ENCODE measurements around the gene ARPC5L.
"Not testable (repeated sequence)": the region's sequence is repeated elsewhere in the genome, so short reads cannot be mapped to it uniquely, and the experiment has no call there.

The ARPC5L gene

GRCh38 chr9:124831642-124832364 lies 30.1 kb upstream of the ARPC5L start:
- in situ Hi-C loops (cut with HindIII; ENCODE audit: low sequenced_read_pairs) = no loop called here
- TF ChIP-seq CTCF (IDR thresholded peaks at IDR 0.05; ENCODE audit: low read depth, low read length, missing control alignments) = no peak
- no peak overlapping the region for H3K4me3 ChIP-seq (ENCODE audit: low read depth, low read length)

GRCh38 chr9:124834591-124834990 lies 27.3 kb upstream of the ARPC5L start:
- H3K4me3 ChIP-seq (ENCODE audit: low read depth, low read length) = no peak overlapping the region
- in situ Hi-C loops (cut with HindIII; ENCODE audit: low sequenced_read_pairs) = no loop called here
- no peak for DNase-seq (ENCODE audit: low read depth)
- TF ChIP-seq CTCF (IDR thresholded peaks at IDR 0.05; ENCODE audit: low read depth, low read length, missing control alignments) = no peak

More at GRCh38 chr9:124831642-124832364, 30.1 kb upstream of the ARPC5L start:
- no peak for DNase-seq (ENCODE audit: low read depth)

DNA sequence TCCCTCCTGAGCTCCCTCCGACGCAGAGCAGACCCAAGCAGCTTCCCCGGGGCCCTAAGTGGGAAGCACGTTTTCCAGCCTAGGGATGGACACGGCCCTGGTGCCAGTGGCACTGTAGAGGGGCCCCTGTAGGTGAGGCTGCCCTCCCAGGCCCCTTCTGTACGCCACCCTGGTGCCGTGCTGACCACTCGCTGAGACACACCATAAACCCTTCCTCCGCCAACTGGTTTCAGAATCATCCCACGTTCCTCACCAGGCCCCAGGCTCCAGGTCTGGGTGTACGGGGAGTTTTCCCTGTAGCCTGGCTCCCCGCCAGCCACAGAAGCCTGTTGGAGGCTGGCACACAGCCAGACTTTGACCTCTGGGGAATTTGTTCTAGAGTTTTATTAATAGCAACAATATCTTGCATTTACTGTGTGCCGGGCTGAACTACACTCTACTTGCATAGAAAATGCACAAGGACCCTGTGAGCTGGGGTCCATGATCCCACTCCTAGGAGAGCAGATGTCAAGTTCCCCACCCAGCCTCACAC lies 26.8 kb upstream of the ARPC5L start:
- peak; percentile 63 for DNase-seq (ENCODE audit: low read depth)

DNA sequence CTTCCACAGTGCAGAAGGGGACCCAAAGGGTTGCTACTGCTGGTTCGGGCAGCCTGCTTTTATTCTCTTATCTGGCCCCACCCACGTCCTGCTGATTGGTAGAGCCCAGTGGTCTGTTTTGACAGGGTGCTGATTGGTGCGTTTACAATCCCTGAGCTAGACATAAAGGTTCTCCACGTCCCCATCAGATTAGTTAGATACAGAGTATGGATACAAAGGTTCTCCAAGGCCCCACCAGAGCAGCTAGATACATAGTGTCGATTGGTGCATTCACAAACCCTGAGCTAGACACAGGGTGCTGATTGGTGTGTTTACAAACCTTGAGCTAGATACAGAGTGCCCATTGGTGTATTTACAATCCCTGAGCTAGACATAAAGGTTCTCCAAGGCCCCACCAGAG lies 23.8 kb upstream of the ARPC5L start:
- in situ Hi-C loops (cut with HindIII; ENCODE audit: low sequenced_read_pairs); DNase-seq (ENCODE audit: low read depth); H3K4me3 ChIP-seq (ENCODE audit: low read depth, low read length): not testable (repeated sequence)

More for the DNA sequence above, 26.8 kb upstream of the ARPC5L start:
- in situ Hi-C loops (cut with HindIII; ENCODE audit: low sequenced_read_pairs) = no loop called here
- H3K4me3 ChIP-seq (ENCODE audit: low read depth, low read length) = no peak overlapping the region
- no peak for TF ChIP-seq CTCF (IDR thresholded peaks at IDR 0.05; ENCODE audit: low read depth, low read length, missing control alignments)

- DNase-seq (ENCODE audit: low read depth); H3K4me3 ChIP-seq (ENCODE audit: low read depth, low read length); in situ Hi-C loops (cut with HindIII; ENCODE audit: low sequenced_read_pairs): not testable (repeated sequence)
Observed at GRCh38 chr9:124838567-124839275, 23.2 kb upstream of the ARPC5L start.

DNA sequence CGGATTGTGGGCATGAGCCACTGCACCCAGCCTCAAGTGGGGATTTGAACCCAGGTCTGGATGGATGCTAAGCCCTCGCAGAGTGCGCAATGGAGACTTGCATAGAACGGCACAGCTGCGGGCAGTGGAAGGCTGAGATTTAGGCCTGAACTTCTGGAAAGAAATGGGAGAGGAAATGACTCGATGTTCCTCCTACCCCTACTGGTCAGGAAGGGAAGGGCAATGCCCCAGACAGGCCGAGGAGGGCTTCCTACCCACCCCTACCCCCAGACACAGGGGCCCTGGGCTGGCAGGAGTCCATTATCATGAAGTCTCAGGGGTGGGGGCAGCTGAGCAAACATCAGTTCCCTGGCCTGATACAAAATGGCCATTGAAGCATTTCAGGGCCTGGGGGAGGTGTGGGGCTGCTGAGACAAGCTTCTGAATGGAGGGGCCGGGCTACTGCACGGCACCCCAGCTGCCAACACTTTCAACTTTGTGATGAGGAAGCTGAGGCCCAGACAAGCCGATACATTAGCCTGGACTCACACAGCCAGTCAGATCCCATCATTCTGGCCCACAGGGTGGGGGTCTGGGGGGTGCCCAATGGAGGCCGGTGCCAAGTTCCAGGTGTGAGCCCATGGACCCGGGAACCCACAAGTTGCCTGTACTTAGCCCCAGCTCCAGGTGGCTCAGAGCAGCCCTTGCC lies 22.2 kb upstream of the ARPC5L start:
- TF ChIP-seq CTCF (IDR thresholded peaks at IDR 0.05; ENCODE audit: low read depth, low read length, missing control alignments) = peak; percentile 62
- no peak for DNase-seq (ENCODE audit: low read depth)
- in situ Hi-C loops (cut with HindIII; ENCODE audit: low sequenced_read_pairs) = no loop called here
- no peak overlapping the region for H3K4me3 ChIP-seq (ENCODE audit: low read depth, low read length)

GRCh38 chr9:124840300-124840833 lies 21.6 kb upstream of the ARPC5L start:
- no peak overlapping the region for H3K4me3 ChIP-seq (ENCODE audit: low read depth, low read length)
- in situ Hi-C loops (cut with HindIII; ENCODE audit: low sequenced_read_pairs) = no loop called here
- DNase-seq (ENCODE audit: low read depth) = no peak
- peak; percentile 41 for TF ChIP-seq CTCF (IDR thresholded peaks at IDR 0.05; ENCODE audit: low read depth, low read length, missing control alignments)
